Liver (tissue), 9 donors: Measurements from ENCODE around the gene ST6GALNAC3. TPM values are rescaled to one million over a fixed set of nuclear protein-coding genes. Genes with fewer than 3 reads are reported as not detected.
"Not testable (repeated sequence)": the region's sequence is repeated elsewhere in the genome, so short reads cannot be mapped to it uniquely, and the experiment has no call there.

Source experiments
- DNase-seq: peaks from one replicate; pipeline ENCODE4 v3.0.0-alpha.2; 2017; ENCODE audit warnings: low spot score
- H3K27ac ChIP-seq, 2 donors: one replicate each; pipeline ENCODE4 v1.7.0; 2013; ENCODE audit warnings: inconsistent platforms in 2 of 2, low read length in 2 of 2, control low read depth in 1 of 2, low read depth in 1 of 2, mild to moderate bottlenecking in 1 of 2
- H3K27me3 ChIP-seq, 4 donors: one replicate each; pipeline versions ENCODE4 v1.6.1 to v1.7.0; 2013; ENCODE audit warnings: low read length in 3 of 4, inconsistent platforms in 1 of 4, mild to moderate bottlenecking in 1 of 4, moderate library complexity in 1 of 4; ENCODE audit not compliant: control insufficient read depth in 4 of 4, insufficient read depth in 4 of 4
- H3K36me3 ChIP-seq, 4 donors: one replicate each; pipeline versions ENCODE4 v1.6.1 to v1.7.0; 2013; ENCODE audit warnings: low read length in 3 of 4, mild to moderate bottlenecking in 3 of 4, low read depth in 1 of 4, moderate library complexity in 1 of 4; ENCODE audit not compliant: control insufficient read depth in 4 of 4, insufficient read depth in 3 of 4
- H3K4me1 ChIP-seq, 4 donors: one replicate each; pipeline versions ENCODE4 v1.6.1 to v1.7.0; 2013; ENCODE audit warnings: low read length in 3 of 4, mild to moderate bottlenecking in 3 of 4, moderate library complexity in 1 of 4; ENCODE audit not compliant: control insufficient read depth in 4 of 4, insufficient read depth in 4 of 4
- H3K4me3 ChIP-seq, 3 donors: one replicate each; pipeline versions ENCODE4 v1.6.1 to v1.7.0; 2013; ENCODE audit warnings: low read length in 3 of 3, control low read depth in 1 of 3, low read depth in 1 of 3, mild to moderate bottlenecking in 1 of 3
- H3K9ac ChIP-seq, 2 donors: one replicate each; pipeline ENCODE4 v1.7.0; 2013; ENCODE audit warnings: low read length in 2 of 2, mild to moderate bottlenecking in 2 of 2, moderate library complexity in 2 of 2, control low read depth in 1 of 2, low read depth in 1 of 2
- H3K9me3 ChIP-seq, 4 donors: one replicate each; pipeline versions ENCODE4 v1.6.1 to v1.7.0; 2013; ENCODE audit warnings: low read length in 3 of 4; ENCODE audit not compliant: control insufficient read depth in 4 of 4
- EGR1 ChIP-seq, 2 donors: IDR thresholded peaks; 2 replicates each; pipeline ENCODE4 v1.6.1; 2016 to 2018; ENCODE audit warnings: antibody characterized with exemption in 2 of 2, low read depth in 2 of 2
- FOXA1 ChIP-seq: IDR thresholded peaks from 2 replicates; pipeline ENCODE4 v1.6.1; 2016; ENCODE audit warnings: antibody characterized with exemption
- FOXA2 ChIP-seq: IDR thresholded peaks from 2 replicates; pipeline ENCODE4 v1.6.1; 2016; ENCODE audit warnings: antibody characterized with exemption
- GABPA ChIP-seq, 2 donors: IDR thresholded peaks in 1 of 2; conservative IDR thresholded peaks in 1 of 2; 2 replicates each; pipeline ENCODE4 v1.6.1; 2016; ENCODE audit warnings: antibody characterized with exemption in 2 of 2, mild to moderate bottlenecking in 1 of 2, moderate library complexity in 1 of 2
- HNF4G ChIP-seq: IDR thresholded peaks from 2 replicates; pipeline ENCODE4 v1.6.1; 2016; ENCODE audit warnings: antibody characterized with exemption
- NR2F2 ChIP-seq: IDR thresholded peaks from 2 replicates; pipeline ENCODE4 v1.6.1; 2016; ENCODE audit warnings: antibody characterized with exemption
- RAD21 ChIP-seq, 2 donors: IDR thresholded peaks; 2 replicates each; pipeline ENCODE4 v1.6.1; 2016; ENCODE audit warnings: antibody characterized with exemption in 2 of 2, mild to moderate bottlenecking in 2 of 2
- RXRA ChIP-seq, 2 donors: IDR thresholded peaks; 2 replicates each; pipeline ENCODE4 v1.6.1; 2017 to 2018; ENCODE audit warnings: antibody characterized with exemption in 2 of 2, mild to moderate bottlenecking in 1 of 2
- SP1 ChIP-seq: IDR thresholded peaks from 2 replicates; pipeline ENCODE4 v1.6.1; 2018; ENCODE audit warnings: antibody characterized with exemption, mild to moderate bottlenecking
- TAF1 ChIP-seq: conservative IDR thresholded peaks from 2 replicates; pipeline ENCODE4 v1.6.1; 2016; ENCODE audit warnings: antibody characterized with exemption, mild to moderate bottlenecking
- YY1 ChIP-seq: IDR thresholded peaks from 2 replicates; pipeline ENCODE4 v1.6.1; 2016; ENCODE audit warnings: antibody characterized with exemption, mild to moderate bottlenecking
- WGBS: extraction: QIAGEN DNeasy Blood & Tissue Kit; methylation state at CpG from one replicate; pipeline ENCODE4 v1.1.7; 2013; 5-methylcytosine and 5-hydroxymethylcytosine counted together
- polyA plus RNA-seq, 2 donors: library from polyadenylated mRNA; stranded (reverse) in 1 of 2; unstranded in 1 of 2; fragments of 200-250 nt in 1 of 2; fragments of >200 nt in 1 of 2; fragmentation: Nextera tagmentation in 1 of 2; extraction: Ambion mirVana in 1 of 2; gene quantifications; one replicate each; pipeline versions ENCODE4 v1.2.1 to v1.2.3, GENCODE V29; 2013 to 2015
- total RNA-seq, 2 donors: library from RNA; depleted of rRNA; stranded (reverse); fragments of >200 nt; gene quantifications; one replicate each; pipeline ENCODE4 v1.2.3, GENCODE V29; 2014
- TF ChIP-seq, protein P1 (sequence below): IDR thresholded peaks from 2 replicates; pipeline ENCODE4 v1.6.1; 2016; ENCODE audit warnings: antibody characterized with exemption
- TF ChIP-seq, protein P2 (sequence below): IDR thresholded peaks from 2 replicates; pipeline ENCODE4 v1.6.1; 2016; ENCODE audit warnings: antibody characterized with exemption
- TF ChIP-seq, protein P3 (sequence below): IDR thresholded peaks from 2 replicates; pipeline ENCODE4 v1.6.1; 2016; ENCODE audit warnings: antibody characterized with exemption, mild to moderate bottlenecking
- TF ChIP-seq, protein P4 (sequence below): IDR thresholded peaks from 2 replicates; pipeline ENCODE4 v1.6.1; 2016; ENCODE audit warnings: antibody characterized with exemption
- TF ChIP-seq, protein P5 (sequence below): fragments of 150-350 bp; IDR thresholded peaks from 2 replicates; pipeline ENCODE4 v1.5.1; 2017; ENCODE audit warnings: improper control_type of control experiment, low read depth, low read length; ENCODE audit not compliant: missing input control
- donor health status: healthy.
- donor health status: healthy.
- donor health status: healthy.
- donor health status: healthy.
- donor health status: healthy.

Gene ST6GALNAC3
- total and polyA plus RNA-seq, 4 donors = 1.2 to 5.0 (median 3.2) TPM

DNA sequence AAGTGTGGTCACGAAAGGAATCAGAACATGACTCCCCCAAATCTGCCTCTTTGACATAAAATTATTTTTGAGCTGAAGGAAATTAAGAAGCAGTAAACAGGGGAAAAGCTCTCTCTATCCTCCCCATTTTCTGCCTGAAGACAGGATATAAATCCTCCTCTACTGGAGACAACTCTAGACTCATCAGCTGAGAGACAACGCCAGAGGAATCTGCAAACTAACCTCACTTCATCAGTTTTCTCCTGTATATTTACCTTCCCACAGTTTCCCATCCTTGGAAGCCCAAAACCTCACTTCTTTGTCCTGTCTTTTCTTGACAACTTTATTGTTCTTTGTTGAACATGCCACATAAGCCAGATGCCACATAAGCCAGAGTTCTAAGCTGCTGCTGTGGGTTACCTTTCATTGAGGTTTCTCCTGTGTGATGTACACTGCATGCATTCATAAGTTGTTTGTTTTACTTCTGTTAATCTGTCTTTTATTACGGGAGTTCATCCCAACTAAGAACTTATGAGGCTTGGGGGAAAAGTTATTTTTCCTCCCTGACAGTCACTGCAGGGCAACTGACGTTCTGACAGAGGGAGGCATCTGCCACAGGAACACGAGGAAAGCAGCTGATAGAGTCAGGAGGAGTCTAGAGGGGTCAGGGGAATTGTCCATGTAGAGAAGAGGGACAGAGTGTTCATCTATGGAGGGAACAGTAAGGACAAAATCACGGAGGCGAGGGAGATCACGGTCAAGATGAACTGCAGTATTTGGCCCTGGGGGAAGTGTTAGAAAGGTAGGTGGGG lies 19.2 kb downstream of the ST6GALNAC3 start:
- Histone ChIP-seq H3K36me3 (no peaks in the 10 kb centered on the region), H3K27ac (no peak overlapping the region), H3K4me3 (no peak overlapping the region), H3K4me1 (no peaks in the 10 kb centered on the region), H3K9me3 (no peaks in the 10 kb centered on the region), H3K9ac (no peak overlapping the region), H3K27me3 (peaks cover 0 to 3% (median 0%) of the 10 kb centered on the region in 4 donors)
- 67% methylated on average over 8 of the region's 8 CpGs for WGBS
- TF ChIP-seq NR2F2 (no peak), SP1 (no peak), FOXA1 (no peak), GABPA (IDR thresholded peaks at IDR 0.05 in 1 of 2, conservative IDR thresholded peaks at IDR 0.05 in 1 of 2) (no peak), EGR1 (IDR thresholded peaks at IDR 0.05; ENCODE audit: low read depth in 2 of 2) (no peak), RXRA (IDR thresholded peaks at IDR 0.05) (no peak), YY1 (no peak), HNF4G (no peak), TAF1 (no peak)
- TF ChIP-seq, protein P1, sequence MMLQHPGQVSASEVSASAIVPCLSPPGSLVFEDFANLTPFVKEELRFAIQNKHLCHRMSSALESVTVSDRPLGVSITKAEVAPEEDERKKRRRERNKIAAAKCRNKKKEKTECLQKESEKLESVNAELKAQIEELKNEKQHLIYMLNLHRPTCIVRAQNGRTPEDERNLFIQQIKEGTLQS = no peak
- TF ChIP-seq, protein P2, sequence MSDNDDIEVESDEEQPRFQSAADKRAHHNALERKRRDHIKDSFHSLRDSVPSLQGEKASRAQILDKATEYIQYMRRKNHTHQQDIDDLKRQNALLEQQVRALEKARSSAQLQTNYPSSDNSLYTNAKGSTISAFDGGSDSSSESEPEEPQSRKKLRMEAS = no peak
- TF ChIP-seq, protein P3, sequence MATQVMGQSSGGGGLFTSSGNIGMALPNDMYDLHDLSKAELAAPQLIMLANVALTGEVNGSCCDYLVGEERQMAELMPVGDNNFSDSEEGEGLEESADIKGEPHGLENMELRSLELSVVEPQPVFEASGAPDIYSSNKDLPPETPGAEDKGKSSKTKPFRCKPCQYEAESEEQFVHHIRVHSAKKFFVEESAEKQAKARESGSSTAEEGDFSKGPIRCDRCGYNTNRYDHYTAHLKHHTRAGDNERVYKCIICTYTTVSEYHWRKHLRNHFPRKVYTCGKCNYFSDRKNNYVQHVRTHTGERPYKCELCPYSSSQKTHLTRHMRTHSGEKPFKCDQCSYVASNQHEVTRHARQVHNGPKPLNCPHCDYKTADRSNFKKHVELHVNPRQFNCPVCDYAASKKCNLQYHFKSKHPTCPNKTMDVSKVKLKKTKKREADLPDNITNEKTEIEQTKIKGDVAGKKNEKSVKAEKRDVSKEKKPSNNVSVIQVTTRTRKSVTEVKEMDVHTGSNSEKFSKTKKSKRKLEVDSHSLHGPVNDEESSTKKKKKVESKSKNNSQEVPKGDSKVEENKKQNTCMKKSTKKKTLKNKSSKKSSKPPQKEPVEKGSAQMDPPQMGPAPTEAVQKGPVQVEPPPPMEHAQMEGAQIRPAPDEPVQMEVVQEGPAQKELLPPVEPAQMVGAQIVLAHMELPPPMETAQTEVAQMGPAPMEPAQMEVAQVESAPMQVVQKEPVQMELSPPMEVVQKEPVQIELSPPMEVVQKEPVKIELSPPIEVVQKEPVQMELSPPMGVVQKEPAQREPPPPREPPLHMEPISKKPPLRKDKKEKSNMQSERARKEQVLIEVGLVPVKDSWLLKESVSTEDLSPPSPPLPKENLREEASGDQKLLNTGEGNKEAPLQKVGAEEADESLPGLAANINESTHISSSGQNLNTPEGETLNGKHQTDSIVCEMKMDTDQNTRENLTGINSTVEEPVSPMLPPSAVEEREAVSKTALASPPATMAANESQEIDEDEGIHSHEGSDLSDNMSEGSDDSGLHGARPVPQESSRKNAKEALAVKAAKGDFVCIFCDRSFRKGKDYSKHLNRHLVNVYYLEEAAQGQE = no peak
- DNase-seq = no peak

DNA sequence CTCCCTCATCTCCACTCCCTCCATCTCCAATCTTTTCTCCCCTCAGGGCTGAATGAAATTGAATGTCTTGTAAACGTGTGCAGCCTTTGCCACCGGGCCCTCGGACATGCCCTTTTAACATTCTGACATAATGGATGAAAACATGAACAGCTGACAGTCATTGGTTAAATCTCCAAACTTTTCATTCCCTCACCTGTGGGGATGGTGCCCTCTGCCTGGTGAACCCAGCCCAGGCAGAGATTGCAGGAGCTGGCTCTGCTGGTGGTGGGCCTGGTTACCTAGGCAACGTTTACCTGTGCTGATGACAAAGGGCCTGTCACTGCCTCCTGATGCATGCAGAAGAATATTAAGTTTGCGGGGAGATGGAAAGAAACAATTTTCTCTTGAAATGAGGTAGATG lies 21.3 kb downstream of the ST6GALNAC3 start:
- no peaks in the 10 kb centered on the region for H3K36me3 ChIP-seq
- DNase-seq = no peak
- H3K4me1 ChIP-seq = no peaks in the 10 kb centered on the region
- H3K9ac ChIP-seq = no peak overlapping the region
- H3K27me3 ChIP-seq = peaks cover 0 to 4% (median 0%) of the 10 kb centered on the region in 4 donors
- TF ChIP-seq FOXA2 = no peak
- TF ChIP-seq EGR1 (IDR thresholded peaks at IDR 0.05; ENCODE audit: low read depth in 2 of 2) = no peak
- TF ChIP-seq, protein P4, sequence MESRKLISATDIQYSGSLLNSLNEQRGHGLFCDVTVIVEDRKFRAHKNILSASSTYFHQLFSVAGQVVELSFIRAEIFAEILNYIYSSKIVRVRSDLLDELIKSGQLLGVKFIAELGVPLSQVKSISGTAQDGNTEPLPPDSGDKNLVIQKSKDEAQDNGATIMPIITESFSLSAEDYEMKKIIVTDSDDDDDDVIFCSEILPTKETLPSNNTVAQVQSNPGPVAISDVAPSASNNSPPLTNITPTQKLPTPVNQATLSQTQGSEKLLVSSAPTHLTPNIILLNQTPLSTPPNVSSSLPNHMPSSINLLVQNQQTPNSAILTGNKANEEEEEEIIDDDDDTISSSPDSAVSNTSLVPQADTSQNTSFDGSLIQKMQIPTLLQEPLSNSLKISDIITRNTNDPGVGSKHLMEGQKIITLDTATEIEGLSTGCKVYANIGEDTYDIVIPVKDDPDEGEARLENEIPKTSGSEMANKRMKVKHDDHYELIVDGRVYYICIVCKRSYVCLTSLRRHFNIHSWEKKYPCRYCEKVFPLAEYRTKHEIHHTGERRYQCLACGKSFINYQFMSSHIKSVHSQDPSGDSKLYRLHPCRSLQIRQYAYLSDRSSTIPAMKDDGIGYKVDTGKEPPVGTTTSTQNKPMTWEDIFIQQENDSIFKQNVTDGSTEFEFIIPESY = no peak
- TF ChIP-seq RAD21 (IDR thresholded peaks at IDR 0.05) = no peak
- TF ChIP-seq, protein P1 = no peak
- TF ChIP-seq, protein P5, sequence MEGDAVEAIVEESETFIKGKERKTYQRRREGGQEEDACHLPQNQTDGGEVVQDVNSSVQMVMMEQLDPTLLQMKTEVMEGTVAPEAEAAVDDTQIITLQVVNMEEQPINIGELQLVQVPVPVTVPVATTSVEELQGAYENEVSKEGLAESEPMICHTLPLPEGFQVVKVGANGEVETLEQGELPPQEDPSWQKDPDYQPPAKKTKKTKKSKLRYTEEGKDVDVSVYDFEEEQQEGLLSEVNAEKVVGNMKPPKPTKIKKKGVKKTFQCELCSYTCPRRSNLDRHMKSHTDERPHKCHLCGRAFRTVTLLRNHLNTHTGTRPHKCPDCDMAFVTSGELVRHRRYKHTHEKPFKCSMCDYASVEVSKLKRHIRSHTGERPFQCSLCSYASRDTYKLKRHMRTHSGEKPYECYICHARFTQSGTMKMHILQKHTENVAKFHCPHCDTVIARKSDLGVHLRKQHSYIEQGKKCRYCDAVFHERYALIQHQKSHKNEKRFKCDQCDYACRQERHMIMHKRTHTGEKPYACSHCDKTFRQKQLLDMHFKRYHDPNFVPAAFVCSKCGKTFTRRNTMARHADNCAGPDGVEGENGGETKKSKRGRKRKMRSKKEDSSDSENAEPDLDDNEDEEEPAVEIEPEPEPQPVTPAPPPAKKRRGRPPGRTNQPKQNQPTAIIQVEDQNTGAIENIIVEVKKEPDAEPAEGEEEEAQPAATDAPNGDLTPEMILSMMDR = no peak
- no peak overlapping the region for H3K27ac ChIP-seq
- no peaks in the 10 kb centered on the region for H3K9me3 ChIP-seq
- H3K4me3 ChIP-seq = no peak overlapping the region
- 57% methylated on average over 5 of the region's 5 CpGs for WGBS

DNA sequence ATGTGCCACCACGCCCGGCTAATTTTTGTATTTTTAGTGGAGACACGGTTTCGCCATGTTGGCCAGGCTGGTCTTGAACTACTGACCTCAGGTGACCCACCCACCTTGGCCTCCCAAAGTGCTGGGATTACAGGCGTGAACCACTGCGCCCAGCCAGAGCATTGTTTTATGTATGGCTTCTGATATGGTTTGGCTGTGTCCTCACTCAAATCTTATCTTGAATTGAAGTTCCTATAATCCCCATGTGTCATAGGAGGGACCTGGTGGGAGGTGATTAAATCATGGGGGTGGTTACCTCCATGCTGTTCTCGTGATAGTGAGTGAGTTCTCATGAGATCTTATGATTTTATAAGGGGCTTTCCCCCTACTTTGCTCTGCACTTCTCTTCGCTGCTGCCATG lies 22.5 kb downstream of the ST6GALNAC3 start:
- H3K27me3 ChIP-seq, H3K4me1 ChIP-seq, DNase-seq, H3K36me3 ChIP-seq, H3K9ac ChIP-seq, H3K4me3 ChIP-seq, H3K9me3 ChIP-seq, H3K27ac ChIP-seq: not testable (repeated sequence)
- WGBS = 87% methylated on average over 8 of the region's 8 CpGs
